AG09319 (cell line): ENCODE data around the gene TCF7L2.

ENCODE experiments used
- DNase-seq: peaks from one replicate; pipeline ENCODE4 v3.0.0-alpha.2; 2010; ENCODE audit warnings: low read depth; ENCODE audit errors: extremely low read depth
- TF ChIP-seq, protein P1 (sequence below): IDR thresholded peaks from 2 replicates; pipeline ENCODE4 v1.5.1; 2011; ENCODE audit warnings: low read depth, mild to moderate bottlenecking, inconsistent platforms, low read length, moderate library complexity

The TCF7L2 gene

DNA sequence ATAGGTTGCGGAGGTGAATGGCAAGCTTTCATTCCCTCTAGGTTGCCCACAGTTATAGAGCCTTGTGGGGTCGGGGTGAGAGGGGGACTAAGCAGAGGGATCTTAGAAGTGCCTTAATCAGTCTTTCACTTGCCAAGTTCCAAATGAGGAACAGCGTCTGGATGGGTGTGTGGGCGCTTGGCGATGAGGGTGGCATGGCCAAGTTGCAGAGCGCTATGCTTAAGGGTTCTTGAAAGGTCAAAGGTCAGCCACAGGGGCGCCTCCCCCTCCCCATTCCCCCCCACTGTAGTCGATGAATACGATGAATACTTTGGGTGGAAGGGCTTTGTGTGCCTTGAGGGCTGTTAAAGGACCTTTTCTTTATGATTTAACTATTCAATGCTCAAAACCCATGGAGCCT, 185.0 kb downstream of the TCF7L2 start:
- DNase-seq, result no peak
- TF ChIP-seq, protein P1, sequence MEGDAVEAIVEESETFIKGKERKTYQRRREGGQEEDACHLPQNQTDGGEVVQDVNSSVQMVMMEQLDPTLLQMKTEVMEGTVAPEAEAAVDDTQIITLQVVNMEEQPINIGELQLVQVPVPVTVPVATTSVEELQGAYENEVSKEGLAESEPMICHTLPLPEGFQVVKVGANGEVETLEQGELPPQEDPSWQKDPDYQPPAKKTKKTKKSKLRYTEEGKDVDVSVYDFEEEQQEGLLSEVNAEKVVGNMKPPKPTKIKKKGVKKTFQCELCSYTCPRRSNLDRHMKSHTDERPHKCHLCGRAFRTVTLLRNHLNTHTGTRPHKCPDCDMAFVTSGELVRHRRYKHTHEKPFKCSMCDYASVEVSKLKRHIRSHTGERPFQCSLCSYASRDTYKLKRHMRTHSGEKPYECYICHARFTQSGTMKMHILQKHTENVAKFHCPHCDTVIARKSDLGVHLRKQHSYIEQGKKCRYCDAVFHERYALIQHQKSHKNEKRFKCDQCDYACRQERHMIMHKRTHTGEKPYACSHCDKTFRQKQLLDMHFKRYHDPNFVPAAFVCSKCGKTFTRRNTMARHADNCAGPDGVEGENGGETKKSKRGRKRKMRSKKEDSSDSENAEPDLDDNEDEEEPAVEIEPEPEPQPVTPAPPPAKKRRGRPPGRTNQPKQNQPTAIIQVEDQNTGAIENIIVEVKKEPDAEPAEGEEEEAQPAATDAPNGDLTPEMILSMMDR, result no peak

DNA sequence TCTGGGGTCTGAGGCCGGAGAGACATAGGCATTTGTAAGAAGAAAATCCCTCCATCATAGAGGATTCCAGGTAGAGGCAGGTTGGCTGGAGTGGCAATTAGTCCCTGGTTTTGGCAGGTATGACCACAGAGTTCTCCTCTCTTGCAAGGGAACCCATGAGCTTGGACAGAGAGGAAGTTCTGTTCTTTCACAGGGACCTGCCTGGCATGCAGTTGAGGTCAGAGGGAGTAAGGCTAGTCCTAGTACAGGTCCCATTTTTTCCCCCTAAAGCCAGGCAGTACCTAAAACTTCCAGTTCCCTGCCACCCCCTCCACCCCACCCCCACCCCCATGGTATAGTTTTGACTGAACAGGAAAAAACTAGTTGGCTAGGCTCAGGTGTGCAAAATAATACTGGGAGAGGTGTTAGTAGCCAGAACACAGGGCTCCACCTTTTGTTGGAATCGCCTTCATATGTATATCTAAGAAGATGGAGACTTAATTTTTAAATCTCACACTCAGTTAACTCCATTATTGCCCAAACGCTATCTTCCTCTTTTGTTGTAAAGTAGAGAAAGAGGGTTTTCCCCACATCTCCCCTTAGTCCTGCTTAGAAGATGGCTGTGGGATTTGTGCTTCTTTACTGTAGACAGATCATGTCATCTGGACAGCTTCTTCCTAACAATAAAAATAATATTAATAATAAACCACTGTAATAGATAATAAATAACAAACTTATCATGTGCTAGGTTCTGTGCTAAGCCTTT, 188.1 kb downstream of the TCF7L2 start:
- no peak for DNase-seq

DNA sequence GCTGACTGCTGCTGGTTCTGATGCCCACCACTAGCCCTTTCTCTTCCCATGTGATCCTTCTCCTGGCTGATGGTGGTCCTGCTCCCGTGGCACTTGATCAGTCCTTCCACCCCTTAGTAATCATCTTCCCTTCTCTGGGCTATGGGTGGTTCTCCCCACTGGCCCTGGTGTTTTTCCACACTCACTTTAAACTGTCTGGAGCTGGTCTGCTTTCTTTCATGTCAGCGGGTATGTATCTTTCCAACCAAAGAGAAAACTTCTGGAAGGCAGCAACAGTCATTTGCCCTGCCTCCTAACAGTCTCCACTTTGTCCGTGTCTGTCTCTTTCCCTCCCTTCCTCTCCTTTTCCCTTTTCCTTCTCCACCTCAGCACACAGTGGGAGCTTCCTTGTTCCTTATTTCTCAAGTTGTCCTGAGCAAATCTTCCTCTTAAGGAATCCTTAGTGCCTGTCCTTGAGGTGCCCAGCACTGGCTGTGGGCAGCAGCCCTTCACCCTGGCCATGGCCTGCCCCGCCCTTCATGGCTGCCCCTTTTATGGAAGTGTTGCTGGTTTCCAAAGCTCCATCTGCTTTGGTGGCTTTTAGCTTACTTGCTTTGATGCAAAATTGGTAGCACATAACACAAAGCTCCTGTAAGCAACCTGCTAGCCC, 189.0 kb downstream of the TCF7L2 start:
- no peak for DNase-seq
- TF ChIP-seq, protein P1, result no peak

More for the DNA sequence above, 188.1 kb downstream of the TCF7L2 start:
- TF ChIP-seq, protein P1, result no peak

DNA sequence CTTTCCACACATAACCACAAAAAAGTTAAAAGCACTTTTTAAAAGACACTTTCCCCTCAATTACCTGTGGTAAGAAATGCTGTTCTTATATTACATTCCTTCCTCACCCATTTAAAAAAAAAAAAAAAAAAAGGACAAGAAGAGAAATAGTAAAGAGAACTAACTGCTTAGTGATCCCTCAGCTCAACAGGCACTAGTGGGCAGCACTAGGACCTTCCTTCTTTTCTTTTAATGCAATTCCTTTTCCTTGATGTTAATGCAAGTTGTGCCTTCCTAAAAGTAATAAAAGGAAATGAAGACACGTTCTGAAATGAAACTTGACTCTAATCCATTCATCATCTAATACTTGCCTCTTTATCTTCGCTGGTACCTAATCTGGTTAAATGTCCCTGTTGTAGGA, 189.7 kb downstream of the TCF7L2 start:
- DNase-seq, result no peak
- TF ChIP-seq, protein P1, result peak; percentile 42

DNA sequence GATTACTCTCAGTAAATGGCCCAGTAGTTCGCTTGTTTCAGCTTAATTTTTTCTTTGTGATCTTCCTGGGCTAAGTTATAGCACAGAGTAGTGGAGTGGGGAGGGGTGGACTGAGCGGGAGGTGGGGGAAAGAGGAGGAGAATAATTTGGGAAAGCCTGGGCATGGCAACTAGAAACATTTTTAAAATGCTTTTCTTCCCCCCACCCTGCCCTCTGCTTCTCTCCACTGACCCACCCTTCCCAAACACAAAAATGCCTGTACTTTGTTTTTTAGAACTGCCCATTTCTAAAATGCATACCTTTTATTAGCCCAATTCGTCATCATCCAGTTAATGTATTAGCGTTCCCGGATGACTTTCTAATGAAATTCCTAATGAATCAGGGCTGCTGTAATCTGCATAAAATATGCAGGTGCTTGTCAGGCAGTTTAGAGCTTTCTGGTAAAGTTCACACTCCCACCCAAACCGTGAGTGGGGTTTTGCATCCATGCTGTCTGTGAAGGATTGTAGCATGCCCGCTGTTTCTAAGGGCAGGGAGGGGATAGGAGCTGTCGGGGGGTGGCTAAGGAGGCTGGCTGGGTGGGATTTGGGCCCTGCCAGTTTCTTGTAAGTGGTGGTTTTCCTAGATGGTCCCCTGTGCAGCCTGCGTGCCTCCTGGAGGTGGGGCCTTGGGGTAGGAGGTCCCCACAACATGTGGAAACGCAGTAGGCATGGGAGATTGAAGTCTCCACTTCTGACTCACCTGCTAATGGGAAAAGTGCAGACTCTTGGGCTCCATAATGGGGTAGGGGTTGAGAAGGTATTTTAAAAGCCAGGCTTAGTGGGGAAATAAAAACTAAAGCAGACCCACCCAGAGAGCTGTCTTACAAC, 190.3 kb downstream of the TCF7L2 start:
- TF ChIP-seq, protein P1, result no peak
- no peak for DNase-seq

DNA sequence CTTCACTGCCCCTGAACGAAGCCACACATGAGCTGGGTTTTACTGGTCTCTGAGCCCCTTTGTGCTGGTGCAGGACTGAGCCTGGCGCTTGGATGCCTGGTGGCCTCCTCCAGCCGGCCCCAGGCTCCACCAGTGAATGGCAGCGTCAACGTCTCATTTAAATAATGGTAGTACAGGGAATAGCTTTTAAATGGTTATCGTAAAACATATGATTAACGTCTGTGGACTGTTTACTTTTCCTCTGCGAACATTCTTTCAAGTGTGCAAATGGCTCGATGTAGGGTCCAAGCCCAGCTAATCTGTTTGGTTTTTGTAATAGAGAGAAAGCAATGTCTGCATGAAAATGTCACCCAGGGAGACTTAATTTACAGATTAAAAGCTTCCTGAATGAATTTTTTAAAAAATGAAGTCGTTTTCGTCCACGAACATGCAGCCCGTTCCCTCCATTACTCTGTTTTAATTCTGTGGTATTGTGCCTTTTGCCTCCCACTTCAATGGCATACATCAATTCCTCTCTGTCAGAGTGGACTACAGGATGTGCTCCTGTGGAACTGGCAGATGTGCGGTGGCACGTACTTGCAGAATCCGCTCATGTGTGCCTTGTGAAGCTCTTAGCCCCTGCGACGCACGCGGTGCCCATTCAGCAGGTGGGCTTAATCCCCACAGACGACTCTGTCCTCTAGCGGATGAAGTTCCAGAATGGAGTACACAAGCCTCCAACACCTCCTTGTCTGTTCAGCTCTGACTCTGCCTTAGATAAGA, 192.7 kb downstream of the TCF7L2 start:
- TF ChIP-seq, protein P1, result no peak
- DNase-seq, result no peak
